ENCODE results near the gene DLGAP4.
A peak's percentile ranks its signal among the peaks of the same experiment; 100 is the strongest.

The DLGAP4 gene

GRCh38 chr20:36481380-36482043 lies 175.4 kb downstream of the DLGAP4 start:
- no peak for DNase-seq

GRCh38 chr20:36482044-36482473 lies 175.9 kb downstream of the DLGAP4 start:
- DNase-seq = no peak

GRCh38 chr20:36483209-36483918 lies 177.2 kb downstream of the DLGAP4 start:
- no peak for DNase-seq

GRCh38 chr20:36483919-36484808 lies 178.0 kb downstream of the DLGAP4 start:
- DNase-seq = peak; percentile 45

GRCh38 chr20:36485286-36485685 lies 179.1 kb downstream of the DLGAP4 start:
- no peak for DNase-seq

- no peak for DNase-seq
Measured at GRCh38 chr20:36487069-36487468, 180.9 kb downstream of the DLGAP4 start.

GRCh38 chr20:36490191-36490590 lies 184.1 kb downstream of the DLGAP4 start:
- DNase-seq = no peak

GRCh38 chr20:36491901-36492617 lies 185.9 kb downstream of the DLGAP4 start:
- no peak for DNase-seq

- no peak for DNase-seq
Measured at GRCh38 chr20:36493051-36493800, 187.1 kb downstream of the DLGAP4 start.

- peak; percentile 75 for DNase-seq
Measured at GRCh38 chr20:36493801-36494114, 187.6 kb downstream of the DLGAP4 start.

GRCh38 chr20:36496707-36497669 lies 190.8 kb downstream of the DLGAP4 start:
- DNase-seq = no peak

GRCh38 chr20:36497856-36498255 lies 191.7 kb downstream of the DLGAP4 start:
- DNase-seq = no peak

GRCh38 chr20:36498386-36499179 lies 192.4 kb downstream of the DLGAP4 start:
- DNase-seq = no peak

- DNase-seq = no peak
Measured at GRCh38 chr20:36499211-36499610, 193.1 kb downstream of the DLGAP4 start.

- no peak for DNase-seq
Measured at GRCh38 chr20:36499723-36500501, 193.8 kb downstream of the DLGAP4 start.

- DNase-seq = no peak
Measured at GRCh38 chr20:36501367-36502006, 195.3 kb downstream of the DLGAP4 start.

- DNase-seq = no peak
Measured at GRCh38 chr20:36504295-36504694, 198.2 kb downstream of the DLGAP4 start.

GRCh38 chr20:36506253-36506652 lies 200.1 kb downstream of the DLGAP4 start:
- DNase-seq = peak; percentile 14

GRCh38 chr20:36507746-36508145 lies 201.6 kb downstream of the DLGAP4 start:
- DNase-seq = no peak

Data from HCEC 1CT (cell line).